Activated T-helper 1 cell treated with anti-CD3 and anti-CD28 coated beads, Interleukin-2, amount 50 U/mL, for 16 hours (primary cell): ENCODE measurements around the gene TRIM8.
"Not testable (repeated sequence)": the region's sequence is repeated elsewhere in the genome, so short reads cannot be mapped to it uniquely, and the experiment has no call there.

Experiments used
- DNase-seq, 2 donors: peaks; one replicate each; pipeline ENCODE4 v3.0.0-alpha.2; 2020; ENCODE audit warnings: low read depth in 1 of 2, low spot score in 1 of 2

Gene TRIM8

DNA sequence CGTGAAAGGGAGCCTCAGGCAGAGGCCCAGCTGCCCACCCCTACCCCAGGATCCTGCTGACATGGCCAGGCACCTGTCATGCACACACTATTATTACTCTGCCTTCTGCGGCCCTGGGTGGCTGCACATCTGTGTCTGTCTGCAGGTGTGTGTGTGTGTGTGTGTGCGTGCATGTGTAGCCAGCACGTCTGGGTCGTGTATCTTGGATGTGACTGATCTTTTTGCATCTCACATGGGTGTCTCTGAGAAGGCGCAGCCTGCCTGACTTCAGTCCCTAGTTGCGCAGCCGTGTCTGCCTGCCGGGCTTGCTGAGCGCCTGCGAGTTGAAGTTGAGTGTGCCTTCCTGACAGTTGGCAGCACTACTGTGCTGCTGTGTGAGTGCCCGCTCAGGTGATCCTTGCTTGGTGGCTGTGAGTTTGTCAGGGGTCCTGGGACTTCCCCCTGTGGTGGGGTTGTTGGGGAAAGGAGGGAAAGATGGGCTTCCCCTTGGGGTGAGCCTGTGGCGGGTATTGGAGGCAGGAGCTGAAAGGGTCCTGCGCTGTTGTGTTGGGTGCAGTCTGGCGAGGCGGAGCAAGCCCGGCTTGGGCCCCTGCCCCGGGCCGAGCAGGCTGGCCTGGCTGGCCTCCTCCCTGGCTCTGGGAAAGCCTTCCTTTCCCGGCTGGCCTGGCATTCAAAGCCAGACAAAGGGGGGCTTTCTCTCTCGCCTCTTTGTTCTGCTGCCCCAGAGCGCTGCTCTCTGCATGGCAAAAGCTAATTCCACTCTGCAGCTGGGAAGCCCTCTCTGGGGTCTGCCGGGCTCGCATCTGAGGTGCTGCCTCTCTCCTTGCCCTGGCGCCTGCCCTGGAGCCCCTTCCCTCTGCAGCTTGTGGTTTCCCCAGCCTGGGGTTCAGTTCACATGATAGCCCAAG is 4.9 kb downstream of the TRIM8 start:
- DNase-seq: no peak

DNA sequence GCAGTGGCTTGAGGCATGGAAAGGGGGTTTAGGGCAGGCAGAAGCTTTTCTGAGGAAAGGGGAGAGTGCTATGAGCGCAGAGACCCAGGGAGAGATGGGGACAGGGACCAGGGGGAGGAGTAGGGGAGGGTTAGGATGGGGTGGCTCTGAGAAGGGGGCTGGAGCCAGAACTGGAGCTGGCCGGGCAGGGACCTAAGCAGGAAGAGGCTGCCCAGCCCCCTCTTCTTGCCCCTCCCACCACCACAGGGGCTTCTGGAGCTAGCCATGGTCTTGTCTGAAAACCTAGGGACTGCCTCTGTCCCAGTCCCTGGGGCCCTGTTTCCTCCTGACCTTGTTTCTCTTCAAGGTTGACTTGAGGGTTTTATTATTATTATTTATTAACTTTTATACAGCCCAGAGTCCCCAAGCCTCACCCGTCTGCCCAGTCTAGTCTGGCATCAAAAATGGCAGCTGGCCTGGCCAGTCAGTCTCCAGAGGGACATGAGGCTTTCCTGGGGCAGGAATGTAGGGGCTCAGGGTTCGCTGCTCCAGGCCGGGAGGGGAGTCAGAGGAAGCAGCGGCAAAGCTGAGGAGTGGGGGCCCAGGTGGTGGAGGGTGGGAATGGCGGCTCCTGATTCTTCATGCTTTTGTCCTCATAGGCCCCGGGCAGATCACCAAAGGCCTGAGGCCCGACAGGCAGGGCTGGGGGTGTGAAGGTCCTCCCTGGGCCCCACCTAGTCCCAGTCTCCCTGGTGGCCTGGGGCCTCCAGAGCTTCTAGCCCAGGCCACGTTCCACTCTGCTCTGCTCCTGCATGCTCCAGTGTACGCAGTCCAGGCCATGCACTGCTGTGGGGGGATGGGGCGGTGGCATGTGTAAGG is 5.7 kb downstream of the TRIM8 start:
- no peak for DNase-seq

DNA sequence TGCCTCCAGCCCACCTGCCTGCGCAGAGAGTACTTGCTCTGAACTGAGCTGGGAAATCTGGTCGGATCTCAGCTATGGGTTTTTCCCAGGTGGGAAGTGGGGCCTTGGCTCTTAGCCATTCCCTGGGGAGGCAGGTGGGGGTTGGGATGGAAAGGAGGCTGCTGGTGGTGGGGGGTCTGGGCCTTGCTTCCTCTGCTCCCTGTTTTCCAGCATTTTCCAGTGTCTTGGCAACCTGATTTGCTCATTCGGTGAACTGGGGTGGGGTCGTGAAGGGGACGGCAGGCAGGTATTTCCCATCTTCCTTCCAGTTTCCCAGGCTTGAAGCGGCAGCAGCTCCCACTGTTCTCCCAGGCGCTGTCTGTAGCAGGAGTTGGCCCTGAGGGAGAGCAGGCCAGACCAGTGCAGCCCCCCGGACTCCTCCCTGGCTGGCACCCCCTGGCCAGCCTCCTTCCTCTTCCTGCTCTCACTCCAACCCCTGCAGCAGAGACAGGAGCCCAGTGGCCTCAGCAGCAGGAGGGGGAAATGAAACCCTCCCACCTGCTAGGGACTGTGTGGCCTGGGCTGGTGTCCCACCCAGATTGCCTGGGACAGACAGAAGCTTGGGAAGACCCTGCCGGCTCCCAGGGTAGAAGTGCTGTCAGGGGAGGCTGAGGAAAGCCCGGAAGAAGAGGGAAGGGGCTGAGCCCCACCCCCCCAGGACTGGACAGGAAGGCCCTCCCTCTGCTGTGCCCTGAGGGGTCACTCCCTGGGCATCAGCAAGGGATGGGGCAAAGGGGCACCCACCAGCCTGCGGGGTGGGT is 6.6 kb downstream of the TRIM8 start:
- DNase-seq: no peak

DNA sequence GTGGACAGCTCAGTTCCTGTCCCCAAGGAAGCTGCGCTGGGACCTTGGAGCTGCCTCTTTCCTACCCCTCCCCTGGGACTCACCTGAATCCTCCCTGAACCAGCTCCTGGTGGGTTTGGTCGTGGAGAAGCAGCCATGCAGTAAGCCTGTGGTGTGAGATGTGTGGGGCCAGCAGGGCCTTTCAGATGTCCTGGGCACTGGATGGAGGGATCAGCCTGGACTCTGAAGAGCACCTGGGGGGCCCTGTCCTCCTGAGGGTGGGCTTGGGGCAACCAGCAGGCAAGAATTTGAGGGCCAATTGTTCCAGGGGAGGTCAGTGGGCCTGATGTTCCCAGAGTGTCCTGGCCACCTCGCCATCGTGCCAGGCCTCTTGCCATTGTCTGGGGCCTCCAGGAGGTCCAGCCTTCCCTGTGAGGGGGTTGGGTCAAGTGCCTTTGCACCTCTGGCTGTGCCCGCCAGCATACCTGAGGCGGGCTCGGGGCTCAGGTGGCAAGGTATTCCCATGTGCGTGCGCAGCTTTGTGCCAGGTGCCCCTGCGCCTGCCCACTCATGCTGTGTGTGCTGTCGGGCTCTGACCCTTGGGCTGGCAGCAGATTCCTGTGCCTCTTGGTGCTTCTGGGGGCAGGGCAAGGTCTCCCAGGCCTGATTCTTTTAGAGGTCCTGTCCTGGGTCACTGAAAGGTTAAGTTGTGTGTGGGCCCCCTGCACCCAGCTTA is 7.3 kb downstream of the TRIM8 start:
- no peak for DNase-seq

DNA sequence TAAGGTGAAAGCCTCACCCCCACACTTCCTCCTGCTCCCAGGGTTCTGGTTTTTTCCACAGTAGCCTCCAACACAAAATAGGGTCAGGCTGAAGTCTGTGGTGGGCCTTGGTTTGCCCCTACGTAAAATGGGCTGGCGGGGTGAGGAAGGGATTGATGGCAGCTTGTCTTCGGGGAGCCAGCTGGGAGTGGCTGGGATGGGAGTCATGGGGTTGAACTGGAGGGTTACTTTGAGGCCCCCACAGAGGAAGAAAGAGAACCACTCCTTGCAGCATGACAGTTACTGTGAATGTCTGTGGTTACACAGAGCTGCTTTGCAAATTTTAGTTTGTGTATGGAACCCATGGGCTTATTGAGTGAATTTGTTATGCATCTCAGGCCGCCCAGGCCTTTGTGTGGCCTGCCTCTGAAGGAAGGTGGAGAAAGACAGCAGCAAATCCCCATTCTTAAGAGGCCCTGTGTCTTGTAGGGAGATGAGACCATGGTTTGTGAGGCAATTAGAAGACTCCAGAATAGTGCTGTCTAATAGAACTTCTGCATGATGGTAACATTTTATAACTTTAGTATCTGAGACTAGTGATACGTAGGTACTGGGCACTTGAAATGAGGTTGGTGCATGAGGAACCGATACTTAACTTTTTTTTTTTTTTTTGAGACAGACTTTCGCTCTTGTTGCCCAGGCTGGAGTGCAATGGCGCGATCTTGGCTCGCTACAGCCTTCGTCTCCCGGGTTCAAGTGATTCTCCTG is 8.1 kb downstream of the TRIM8 start:
- no peak for DNase-seq

DNA sequence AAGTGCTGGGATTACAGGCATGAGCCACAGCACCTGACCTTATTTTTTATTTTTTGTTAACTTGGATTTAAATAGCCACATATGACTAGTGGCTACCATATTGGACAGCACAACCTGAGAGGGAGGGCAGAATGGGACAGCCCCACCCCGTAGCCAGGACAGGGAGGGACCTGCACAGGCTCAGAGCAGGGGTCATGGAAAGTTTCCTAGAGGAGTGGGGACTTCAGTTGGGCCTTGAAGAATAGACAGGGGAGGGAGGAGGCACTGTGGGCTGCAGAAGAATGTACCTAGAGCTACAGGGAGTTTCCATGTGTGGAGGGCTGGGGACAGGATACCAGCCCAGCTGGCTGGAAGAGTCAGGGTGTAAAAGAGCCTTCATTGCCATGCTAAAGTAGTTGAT is 8.8 kb downstream of the TRIM8 start:
- no peak for DNase-seq

DNA sequence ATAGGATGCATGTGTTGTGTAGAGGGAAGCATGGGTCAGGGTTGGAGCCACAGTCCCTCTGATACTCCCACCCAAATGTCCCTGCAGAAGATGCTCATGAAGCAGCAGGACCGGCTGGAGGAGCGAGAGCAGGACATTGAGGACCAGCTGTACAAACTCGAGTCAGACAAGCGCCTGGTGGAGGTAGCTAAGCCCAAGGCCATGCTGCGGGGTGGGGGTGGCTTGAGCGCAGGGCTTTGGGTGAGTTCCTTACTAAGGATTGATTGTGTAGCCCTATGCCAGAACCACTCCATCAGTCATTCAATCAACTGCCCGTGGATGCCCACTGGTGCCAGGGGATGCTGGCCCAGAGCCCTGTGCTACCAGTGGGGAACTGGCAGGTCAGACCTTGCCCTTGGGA is 10.3 kb downstream of the TRIM8 start:
- DNase-seq: no peak

DNA sequence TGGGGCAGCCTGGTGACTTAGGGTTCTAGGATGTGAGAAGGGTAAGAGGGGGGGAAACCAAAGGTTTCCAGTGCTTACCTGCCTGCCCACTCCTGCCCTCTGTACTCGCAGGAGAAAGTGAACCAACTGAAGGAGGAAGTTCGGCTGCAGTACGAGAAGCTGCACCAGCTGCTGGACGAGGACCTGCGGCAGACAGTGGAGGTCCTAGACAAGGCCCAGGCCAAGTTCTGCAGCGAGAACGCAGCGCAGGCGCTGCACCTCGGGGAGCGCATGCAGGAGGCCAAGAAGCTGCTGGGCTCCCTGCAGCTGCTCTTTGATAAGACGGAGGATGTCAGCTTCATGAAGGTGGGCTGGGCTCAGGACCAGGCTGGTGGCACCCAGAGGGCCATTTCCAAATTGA is 10.7 kb downstream of the TRIM8 start:
- no peak for DNase-seq

DNA sequence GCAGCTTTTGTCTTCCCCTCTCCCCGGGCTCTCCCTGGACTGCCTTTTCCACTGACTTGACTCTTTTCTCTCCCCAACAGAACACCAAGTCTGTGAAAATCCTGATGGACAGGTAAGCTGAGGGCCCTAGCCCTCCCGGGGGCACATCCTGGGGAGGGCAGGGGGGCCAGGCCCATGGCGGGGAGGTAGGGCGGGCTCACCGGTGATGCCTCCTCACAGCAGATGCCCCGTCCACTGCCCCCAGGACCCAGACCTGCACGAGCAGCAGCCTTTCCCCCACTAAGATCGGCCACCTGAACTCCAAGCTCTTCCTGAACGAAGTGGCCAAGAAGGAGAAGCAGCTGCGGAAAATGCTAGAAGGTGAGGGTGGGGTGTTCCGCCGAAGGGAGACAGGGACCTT is 11.7 kb downstream of the TRIM8 start:
- DNase-seq: no peak

DNA sequence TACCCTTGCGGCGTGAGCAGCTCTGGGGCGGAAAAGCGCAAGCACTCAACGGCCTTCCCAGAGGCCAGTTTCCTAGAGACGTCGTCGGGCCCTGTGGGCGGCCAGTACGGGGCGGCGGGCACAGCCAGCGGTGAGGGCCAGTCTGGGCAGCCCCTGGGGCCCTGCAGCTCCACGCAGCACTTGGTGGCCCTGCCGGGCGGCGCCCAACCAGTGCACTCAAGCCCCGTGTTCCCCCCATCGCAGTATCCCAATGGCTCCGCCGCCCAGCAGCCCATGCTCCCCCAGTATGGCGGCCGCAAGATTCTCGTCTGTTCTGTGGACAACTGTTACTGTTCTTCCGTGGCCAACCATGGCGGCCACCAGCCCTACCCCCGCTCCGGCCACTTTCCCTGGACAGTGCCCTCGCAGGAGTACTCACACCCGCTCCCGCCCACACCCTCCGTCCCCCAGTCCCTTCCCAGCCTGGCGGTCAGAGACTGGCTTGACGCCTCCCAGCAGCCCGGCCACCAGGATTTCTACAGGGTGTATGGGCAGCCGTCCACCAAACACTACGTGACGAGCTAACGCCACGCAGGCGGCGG is 12.6 kb downstream of the TRIM8 start:
- no peak for DNase-seq

DNA sequence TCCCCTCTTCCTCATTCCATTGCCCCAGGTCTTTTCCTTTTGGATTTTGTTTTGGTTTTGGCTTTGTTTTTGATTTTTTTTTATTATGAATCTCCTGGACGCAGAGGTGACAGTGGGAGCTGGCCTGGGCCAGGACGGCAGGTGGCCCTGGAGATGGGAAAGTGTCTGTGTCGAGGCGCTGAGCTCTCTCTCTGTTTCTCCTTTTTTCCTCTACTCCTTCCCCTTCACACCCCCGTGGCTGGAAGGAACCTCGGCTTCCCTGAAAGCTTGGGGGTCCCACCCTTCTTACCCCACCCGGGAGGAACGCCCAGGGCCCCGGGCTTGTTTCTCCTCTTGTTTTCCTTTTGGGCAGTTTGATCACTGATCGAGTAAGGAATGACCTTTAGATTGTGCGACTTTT is 13.2 kb downstream of the TRIM8 start:
- DNase-seq: no peak

DNA sequence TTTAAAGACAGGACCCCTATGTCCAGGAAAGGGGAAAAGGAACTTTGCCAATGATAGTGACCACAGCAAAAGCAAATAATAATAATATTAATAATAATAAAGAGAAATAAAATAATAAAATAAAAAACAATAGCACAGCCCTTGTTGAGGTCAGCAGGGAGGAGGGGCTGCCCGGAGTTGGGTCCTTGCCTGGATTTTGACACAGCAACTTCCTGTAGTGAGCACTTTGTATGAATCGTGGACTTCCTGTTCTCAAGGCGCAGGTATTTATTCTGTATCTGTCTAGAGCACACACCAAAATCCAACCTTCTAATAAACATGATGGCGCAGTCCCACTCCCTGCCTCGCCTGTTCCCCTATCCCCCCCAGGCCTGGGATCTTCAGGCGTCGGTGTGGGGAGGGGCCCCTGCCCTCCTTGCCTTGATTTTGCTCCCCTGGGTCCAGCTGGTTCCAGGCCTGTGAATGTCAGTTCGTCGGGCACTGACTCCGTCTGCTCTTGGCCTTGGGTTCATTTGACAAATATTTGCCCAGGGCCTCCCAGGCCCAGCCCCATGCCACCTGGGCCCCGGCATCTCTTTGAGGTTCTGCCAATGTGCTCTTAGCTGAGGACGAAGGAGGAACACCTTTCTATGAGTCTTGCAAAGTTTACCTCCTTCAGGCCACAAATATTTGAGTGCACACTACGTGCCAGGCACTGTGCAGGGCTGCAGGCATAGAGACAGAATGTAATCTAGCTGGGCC is 13.9 kb downstream of the TRIM8 start:
- DNase-seq: no peak

DNA sequence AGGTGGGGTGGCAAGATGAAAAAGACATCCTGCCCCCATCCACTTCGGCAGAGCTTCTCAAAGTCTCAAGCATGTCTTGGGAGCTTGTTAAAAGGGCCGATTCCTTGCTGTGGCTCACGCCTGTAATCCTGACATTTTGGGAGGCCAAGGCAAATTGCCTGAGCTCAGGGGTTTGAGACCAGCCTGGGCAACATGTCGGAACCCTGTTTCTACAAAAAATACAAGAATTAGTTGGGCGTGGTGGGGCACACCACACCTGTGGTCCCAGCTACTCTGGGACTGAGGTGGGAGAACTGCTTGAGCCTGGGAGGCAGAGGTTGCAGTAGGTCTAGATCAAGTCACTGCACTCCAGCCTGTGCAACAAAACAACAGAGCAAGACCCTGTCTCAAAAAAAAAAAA is 14.5 kb downstream of the TRIM8 start:
- DNase-seq: no peak

DNA sequence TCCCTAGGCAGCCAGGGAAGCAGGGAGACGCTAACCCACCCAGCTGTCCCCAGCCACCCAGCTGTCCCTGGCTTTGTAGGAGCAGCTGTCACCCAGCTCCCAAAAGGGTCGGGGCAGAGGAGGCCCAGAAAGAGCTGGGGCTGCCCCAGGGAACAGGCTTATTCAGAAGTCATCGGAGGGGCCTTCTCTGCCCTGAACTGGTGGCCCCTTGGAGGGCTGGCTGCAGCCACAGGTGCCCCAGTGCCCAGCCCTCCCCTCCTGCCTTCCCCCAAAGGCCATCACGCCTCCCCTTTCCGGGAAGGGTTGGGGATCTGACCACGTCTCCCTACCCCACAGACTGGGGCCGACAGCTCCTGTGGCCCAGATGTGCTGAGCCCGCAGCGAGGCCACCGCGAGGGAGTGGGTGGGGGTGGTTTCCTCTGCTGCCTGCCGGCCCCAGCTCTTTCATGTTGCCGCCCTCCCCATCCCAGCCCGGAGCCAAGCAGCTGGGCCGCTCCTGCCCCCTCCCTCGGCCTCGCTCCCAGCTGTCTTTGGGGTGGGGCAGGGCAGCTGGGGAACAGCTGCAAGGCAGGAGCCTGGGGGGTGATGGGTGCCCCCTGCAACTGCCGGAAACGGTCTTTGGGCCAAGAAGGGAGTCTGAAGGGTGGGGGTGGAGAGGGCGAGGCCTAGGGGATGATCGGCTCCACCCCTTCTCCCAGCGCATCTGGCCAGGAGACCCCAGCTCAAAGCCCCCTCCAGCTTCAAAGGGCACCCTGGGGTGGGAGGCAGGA is 16.8 kb downstream of the TRIM8 start:
- peak in 1 of 2 donors; percentile 39 for DNase-seq

DNA sequence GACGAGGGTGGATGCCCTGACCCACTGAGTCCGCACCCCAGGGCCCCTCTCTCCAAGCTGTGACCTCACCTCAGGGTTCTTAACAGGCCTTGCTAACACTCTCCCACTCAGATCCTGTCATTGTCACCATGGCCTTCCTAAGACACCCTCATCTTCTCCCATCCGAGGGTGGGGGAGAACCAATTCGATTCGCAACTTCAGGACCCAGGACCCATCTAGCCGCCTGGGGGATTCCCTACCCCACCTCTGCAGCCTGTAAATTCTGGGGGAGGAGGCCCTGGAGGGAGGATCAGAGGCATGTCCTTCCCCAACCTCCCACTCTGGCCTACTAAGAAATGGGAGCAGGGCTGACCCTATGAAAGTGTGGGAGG is 17.4 kb downstream of the TRIM8 start:
- DNase-seq: no peak

DNA sequence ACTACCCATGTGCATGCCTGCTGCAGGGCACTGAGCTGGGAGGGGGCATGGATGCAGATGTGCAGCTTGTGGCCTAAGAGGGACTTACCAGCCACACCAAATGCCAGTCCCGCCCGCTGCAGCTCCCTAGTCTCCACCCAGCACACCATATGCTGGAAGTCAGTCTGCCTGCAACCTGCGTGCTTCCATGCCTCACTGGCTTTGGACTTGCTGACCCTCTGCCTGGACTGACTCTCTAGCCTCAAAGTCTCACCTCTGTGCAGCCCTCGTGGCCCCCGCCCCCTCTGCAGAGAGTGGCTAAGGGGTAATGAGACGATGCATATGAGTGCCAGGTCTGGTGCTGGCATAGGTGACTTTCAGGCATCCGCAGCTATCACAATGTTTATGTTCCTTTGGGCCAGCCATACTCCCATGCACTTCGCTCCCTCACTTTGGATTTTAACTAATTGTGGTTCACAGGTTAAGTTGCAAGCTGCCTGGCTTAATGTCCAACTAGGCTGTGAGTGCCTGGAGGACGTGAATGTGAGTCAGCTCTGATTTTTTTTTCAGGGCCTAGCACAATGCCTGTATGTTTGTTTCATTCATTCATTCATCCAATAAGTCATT is 21.7 kb downstream of the TRIM8 start:
- no peak for DNase-seq

DNA sequence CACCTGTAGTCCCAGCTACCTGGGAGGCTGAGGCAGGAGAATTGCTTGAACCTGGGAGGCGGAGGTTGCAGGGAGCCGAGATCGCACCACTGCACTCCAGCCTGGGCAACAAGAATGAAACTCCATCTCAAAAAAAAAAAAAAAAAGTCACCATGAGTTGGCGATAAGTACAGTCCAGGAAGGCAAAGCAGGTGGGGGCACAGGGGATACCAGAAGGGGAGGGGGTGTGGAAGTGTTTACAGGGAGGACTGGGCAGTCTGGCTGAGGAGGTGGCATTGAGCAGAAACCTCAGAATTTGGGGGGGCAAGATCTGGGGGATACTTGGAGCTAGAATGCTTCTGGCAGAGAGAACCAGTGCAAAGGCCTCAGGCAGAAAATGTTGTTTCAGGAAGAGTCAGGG is 23.1 kb downstream of the TRIM8 start:
- DNase-seq: not testable (repeated sequence)
